Measurements from ENCODE around the gene PGBD2.
"Not testable (repeated sequence)": the region's sequence is repeated elsewhere in the genome, so short reads cannot be mapped to it uniquely, and the experiment has no call there.

The PGBD2 gene

GRCh38 chr1:248944134-248944999, 38.3 kb downstream of the PGBD2 start:
- not testable (repeated sequence) for H3K4me3 ChIP-seq (ENCODE audit: low read length); DNase-seq (ENCODE audit: low read depth)

GRCh38 chr1:248945000-248945423, 39.0 kb downstream of the PGBD2 start:
- not testable (repeated sequence) for DNase-seq (ENCODE audit: low read depth)

GRCh38 chr1:248945453-248945852, 39.4 kb downstream of the PGBD2 start:
- H3K4me3 ChIP-seq (ENCODE audit: low read length), result not testable (repeated sequence)
- peak; percentile 13 for DNase-seq (ENCODE audit: low read depth)

More at GRCh38 chr1:248945000-248945423, 39.0 kb downstream of the PGBD2 start:
- H3K4me3 ChIP-seq (ENCODE audit: low read length), result not testable (repeated sequence)

- not testable (repeated sequence) for DNase-seq (ENCODE audit: low read depth); H3K4me3 ChIP-seq (ENCODE audit: low read length)
These were observed 39.9 kb downstream of the PGBD2 start for GRCh38 chr1:248945856-248946416.

Data from epithelial cell of esophagus (primary cell).